Inflammatory macrophage treated with lipopolysaccharide for 4 hours (primary cell): ENCODE data around the gene ACP5.
"Not testable (repeated sequence)": the region's sequence is repeated elsewhere in the genome, so short reads cannot be mapped to it uniquely, and the experiment has no call there.

Source experiments
- DNase-seq: peaks from one replicate; pipeline ENCODE4 v3.0.0-alpha.2; 2020

Gene ACP5

GRCh38 chr19:11578258-11579142, 1.1 kb upstream of the ACP5 start:
- DNase-seq, result peak; percentile 74

- DNase-seq, result peak; percentile 69
Measured at GRCh38 chr19:11576227-11576626, 1.2 kb downstream of the ACP5 start.

GRCh38 chr19:11574689-11575088, 2.8 kb downstream of the ACP5 start:
- DNase-seq, result peak; percentile 14

- peak; percentile 36 for DNase-seq
Measured at GRCh38 chr19:11573763-11574162, 3.7 kb downstream of the ACP5 start.

- DNase-seq, result not testable (repeated sequence)
Measured at GRCh38 chr19:11573354-11573753, 4.1 kb downstream of the ACP5 start.

- peak; percentile 69 for DNase-seq
Measured at GRCh38 chr19:11570039-11570462, 7.4 kb downstream of the ACP5 start.

- peak; percentile 45 for DNase-seq
Measured at GRCh38 chr19:11566164-11566563, 11.3 kb downstream of the ACP5 start.

- not testable (repeated sequence) for DNase-seq
Measured at GRCh38 chr19:11565649-11565980, 11.8 kb downstream of the ACP5 start.

- not testable (repeated sequence) for DNase-seq
Measured at GRCh38 chr19:11564082-11564807, 13.2 kb downstream of the ACP5 start.

- no peak for DNase-seq
Measured at GRCh38 chr19:11563532-11563931, 13.9 kb downstream of the ACP5 start.

- DNase-seq, result peak; percentile 83
Measured at GRCh38 chr19:11560404-11561051, 16.9 kb downstream of the ACP5 start.

GRCh38 chr19:11558881-11559828, 18.3 kb downstream of the ACP5 start, which contains the start of gene ELOF1:
Gene ELOF1, minus strand, starts transcription at chr19:11559230. Its CDS starts 4,883 bp downstream, at chr19:11554347.
- DNase-seq, result peak; percentile 99

- DNase-seq, result no peak
Measured at GRCh38 chr19:11556634-11557420, 20.6 kb downstream of the ACP5 start.

- DNase-seq, result no peak
Measured at GRCh38 chr19:11555246-11555645, 22.2 kb downstream of the ACP5 start.

- no peak for DNase-seq
Measured at GRCh38 chr19:11554160-11554559, 23.3 kb downstream of the ACP5 start.

GRCh38 chr19:11552666-11553372, 24.6 kb downstream of the ACP5 start:
- DNase-seq, result no peak

- no peak for DNase-seq
Measured at GRCh38 chr19:11551603-11552235, 25.7 kb downstream of the ACP5 start.

GRCh38 chr19:11550265-11550664, 27.2 kb downstream of the ACP5 start:
- DNase-seq, result no peak

GRCh38 chr19:11549386-11549953, 28.0 kb downstream of the ACP5 start:
- DNase-seq, result no peak
